ENCODE data around the gene TLE1.

- TF ChIP-seq CTCF (conservative IDR thresholded peaks at IDR 0.05), result no peak
- TF ChIP-seq ZFX (IDR thresholded peaks at IDR 0.05), result no peak
Measured at GRCh38 chr9:81689343-81690175, at the start of gene TLE1.
